ENCODE data around the gene POU3F1.

DNA sequence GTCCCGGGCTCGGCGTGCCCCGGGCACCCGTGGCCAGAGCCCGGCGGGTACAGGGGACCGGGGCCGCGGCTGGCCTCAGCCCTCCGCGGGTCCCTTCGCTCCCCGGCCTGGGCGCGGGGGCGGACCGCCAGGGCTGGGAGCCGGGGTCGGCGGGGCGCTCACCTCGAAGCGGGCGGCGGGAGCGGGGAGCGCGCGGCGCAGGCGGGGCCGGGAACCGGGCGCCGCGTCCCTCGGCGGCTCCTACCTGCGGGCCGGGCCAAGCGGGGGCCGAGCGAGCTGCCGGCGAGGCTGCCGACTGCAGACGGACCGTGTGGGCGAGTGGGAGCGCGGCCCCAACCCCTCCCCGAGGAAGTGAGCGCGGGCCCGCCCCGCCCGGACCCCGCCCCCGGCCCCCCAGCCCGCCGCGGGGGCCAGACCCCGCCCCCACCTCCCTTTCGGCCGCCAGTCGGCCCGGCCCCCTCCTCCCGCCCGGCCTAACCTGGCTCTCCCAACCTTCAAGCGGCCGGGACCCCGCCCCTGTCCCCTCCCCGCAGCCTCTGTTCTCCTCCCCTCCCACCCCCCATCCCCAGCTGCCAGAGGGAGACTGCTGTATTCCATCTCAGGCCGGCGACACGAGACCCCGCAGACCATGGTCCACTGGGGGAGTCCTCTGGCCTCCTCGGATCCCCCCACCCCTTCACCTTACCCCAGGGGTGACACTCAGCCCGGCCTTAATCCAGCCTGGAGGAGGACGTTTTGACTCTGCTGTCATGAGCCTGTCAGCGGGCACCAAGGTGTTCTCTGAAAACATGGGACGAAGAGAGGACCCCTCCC lies 41.2 kb downstream of the POU3F1 start, which contains the start of gene FHL3:
- TF ChIP-seq, protein P1, sequence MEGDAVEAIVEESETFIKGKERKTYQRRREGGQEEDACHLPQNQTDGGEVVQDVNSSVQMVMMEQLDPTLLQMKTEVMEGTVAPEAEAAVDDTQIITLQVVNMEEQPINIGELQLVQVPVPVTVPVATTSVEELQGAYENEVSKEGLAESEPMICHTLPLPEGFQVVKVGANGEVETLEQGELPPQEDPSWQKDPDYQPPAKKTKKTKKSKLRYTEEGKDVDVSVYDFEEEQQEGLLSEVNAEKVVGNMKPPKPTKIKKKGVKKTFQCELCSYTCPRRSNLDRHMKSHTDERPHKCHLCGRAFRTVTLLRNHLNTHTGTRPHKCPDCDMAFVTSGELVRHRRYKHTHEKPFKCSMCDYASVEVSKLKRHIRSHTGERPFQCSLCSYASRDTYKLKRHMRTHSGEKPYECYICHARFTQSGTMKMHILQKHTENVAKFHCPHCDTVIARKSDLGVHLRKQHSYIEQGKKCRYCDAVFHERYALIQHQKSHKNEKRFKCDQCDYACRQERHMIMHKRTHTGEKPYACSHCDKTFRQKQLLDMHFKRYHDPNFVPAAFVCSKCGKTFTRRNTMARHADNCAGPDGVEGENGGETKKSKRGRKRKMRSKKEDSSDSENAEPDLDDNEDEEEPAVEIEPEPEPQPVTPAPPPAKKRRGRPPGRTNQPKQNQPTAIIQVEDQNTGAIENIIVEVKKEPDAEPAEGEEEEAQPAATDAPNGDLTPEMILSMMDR (IDR thresholded peaks at IDR 0.05) = no peak
- no peak for TF ChIP-seq EZH2 (IDR thresholded peaks at IDR 0.05; ENCODE audit: borderline replicate concordance, insufficient read depth, low read depth, low read length, poor library complexity, severe bottlenecking)

All from B cell (primary cell).